ENCODE results near the gene NAA35.

NAA35 gene

DNA sequence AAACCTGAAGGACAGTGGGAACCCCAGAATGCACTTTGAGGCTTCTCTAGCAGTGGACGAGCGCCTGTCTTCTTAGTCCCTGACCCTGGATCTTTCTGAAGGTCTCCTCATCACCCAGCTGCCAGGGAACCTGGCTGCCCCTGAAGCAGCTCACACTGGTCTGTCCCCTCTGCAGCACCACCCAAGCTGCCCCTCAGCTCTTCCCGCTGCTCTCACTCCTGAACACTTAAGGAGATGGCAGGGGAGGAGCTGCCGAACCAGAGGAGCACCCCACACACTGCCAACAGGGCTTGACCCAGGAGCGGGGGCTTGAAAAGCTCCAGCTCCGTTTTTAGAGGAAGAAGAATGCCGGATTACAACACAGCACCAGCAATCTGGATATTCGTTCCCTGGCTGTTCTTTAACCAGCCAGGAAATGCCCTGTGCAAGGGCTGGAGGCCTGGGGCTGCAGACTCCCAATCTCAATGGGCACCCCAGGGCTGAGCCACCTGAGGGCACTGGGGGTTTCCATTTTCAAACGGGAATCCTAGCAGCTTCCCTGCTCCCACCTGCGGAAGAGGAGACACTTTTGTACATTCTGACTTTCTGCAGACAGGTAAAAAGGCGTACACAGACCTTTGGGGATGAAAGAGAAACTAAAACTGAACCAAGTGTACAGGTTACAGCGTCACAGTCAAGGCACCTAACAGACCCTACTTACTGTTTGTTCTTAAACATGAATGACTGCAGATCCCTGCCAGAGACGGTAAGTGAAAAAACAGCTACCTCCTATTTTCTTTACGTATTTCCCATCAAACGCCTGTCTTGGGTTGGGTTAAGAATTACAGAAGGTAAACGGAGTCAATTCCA is 122.1 kb downstream of the NAA35 start:
- DNase-seq (ENCODE audit: low spot score) = no peak

DNA sequence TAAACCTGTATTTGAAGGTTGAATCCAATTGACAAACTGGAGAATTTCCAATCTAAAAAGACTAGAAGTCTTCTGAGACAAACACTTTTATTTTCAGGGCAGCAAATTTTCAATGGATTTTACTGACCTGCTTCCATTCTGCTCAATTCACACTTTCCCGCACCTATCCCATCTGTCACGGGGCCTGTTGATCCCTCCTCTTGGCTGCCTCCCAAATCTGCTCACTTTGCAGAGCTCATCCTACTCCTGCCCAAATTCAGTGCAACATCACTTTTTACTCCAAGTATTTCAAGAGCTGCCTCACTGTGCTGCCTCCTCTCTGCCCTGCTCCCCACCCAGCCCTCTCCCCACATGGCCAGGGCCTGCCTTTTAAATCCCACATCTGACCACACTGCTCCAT is 123.3 kb downstream of the NAA35 start:
- no peak for DNase-seq (ENCODE audit: low spot score)

DNA sequence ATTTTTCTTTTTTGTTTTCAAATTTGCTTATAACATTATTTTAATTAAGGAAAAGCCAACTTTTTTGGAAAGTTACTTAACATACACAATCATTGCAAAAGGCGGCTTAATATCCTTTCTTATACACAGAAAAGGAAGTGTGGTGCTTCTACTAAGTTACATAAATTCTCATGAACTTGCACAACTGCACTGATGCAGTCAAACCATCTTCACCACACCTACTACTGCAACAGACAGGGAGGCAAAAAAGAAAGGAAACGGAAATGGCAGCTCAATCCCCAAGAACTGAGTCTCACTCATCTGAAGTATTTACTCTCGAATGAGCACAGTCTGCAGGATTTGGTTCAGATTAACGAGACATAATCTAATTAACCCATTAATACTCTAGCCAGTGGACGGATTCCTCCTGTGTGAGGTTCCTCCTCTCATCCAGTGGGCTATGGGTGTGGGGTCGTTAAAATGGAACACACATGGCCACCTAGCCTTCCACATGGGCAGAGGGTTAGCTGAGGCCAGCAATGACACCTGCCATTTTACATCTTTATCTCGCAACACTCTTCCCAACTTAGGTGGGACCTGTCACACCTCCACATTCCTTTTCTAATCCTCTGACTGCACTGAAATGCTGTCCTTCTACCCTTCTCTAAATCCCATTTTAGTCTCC is 128.4 kb downstream of the NAA35 start:
- DNase-seq (ENCODE audit: low spot score) = no peak

All from CD4-positive, alpha-beta T cell treated with Interleukin-2 at 100 ng/mL for 4 hours (primary cell).